Measurements from ENCODE around the gene C1orf141. TPM values are rescaled to one million over a fixed set of nuclear protein-coding genes. Genes with fewer than 3 reads are reported as not detected.
"Not testable (repeated sequence)": the region's sequence is repeated elsewhere in the genome, so short reads cannot be mapped to it uniquely, and the experiment has no call there.

The C1orf141 gene
- total RNA-seq, 3 donors from 2014 or later = not detected

DNA sequence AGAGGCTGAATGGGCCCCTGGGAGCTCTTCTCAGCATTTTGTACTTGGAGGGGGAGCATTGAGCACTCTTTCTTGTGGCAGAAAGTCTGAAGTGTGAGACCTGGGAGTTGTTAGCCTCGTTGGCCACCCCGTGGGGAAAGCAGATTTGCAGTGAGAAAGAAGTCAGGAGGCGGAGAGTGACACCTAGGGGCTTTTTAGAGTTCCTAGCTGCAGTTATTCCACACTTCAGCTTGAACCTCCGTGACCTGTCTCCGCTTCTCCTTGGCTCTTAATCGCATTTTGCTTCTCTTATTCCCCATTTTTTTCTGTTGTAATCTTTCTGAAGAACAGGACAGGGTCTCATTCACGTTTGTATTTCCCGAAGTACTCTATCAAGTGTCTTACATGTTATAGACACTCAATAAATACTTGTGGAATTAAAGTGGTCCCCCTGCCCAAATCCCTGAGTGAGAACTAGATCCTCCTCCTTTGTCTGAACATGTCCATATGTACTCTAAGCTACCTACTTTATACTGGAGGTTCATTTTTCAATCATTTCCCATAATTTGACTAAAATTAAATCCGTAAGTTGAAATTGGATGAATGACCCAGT is 14.5 kb upstream of the C1orf141 start:
- peaks cover 0 to 5% of the 10 kb centered on the region in 2 donors for H3K4me1 ChIP-seq
- DNase-seq (ENCODE audit: low spot score in 2 of 2) = peak; percentile 47 to 58
- H3K36me3 ChIP-seq = no peaks in the 10 kb centered on the region
- H3K4me3 ChIP-seq = peak overlapping the region in 1 of 3 donors; percentile 9
- no peaks in the 10 kb centered on the region for H3K27me3 ChIP-seq
- intact Hi-C loops (cut with DNase I; ENCODE audit: low total_unique reads) = no loop called here
- TF ChIP-seq POLR2A (IDR thresholded peaks at IDR 0.05) = no peak
- TF ChIP-seq, protein P1, sequence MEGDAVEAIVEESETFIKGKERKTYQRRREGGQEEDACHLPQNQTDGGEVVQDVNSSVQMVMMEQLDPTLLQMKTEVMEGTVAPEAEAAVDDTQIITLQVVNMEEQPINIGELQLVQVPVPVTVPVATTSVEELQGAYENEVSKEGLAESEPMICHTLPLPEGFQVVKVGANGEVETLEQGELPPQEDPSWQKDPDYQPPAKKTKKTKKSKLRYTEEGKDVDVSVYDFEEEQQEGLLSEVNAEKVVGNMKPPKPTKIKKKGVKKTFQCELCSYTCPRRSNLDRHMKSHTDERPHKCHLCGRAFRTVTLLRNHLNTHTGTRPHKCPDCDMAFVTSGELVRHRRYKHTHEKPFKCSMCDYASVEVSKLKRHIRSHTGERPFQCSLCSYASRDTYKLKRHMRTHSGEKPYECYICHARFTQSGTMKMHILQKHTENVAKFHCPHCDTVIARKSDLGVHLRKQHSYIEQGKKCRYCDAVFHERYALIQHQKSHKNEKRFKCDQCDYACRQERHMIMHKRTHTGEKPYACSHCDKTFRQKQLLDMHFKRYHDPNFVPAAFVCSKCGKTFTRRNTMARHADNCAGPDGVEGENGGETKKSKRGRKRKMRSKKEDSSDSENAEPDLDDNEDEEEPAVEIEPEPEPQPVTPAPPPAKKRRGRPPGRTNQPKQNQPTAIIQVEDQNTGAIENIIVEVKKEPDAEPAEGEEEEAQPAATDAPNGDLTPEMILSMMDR (IDR thresholded peaks at IDR 0.05) = peak in 2 of 3 donors; percentile 80 to 82
- no peaks in the 10 kb centered on the region for H3K9me3 ChIP-seq
- no peak overlapping the region for H3K27ac ChIP-seq

DNA sequence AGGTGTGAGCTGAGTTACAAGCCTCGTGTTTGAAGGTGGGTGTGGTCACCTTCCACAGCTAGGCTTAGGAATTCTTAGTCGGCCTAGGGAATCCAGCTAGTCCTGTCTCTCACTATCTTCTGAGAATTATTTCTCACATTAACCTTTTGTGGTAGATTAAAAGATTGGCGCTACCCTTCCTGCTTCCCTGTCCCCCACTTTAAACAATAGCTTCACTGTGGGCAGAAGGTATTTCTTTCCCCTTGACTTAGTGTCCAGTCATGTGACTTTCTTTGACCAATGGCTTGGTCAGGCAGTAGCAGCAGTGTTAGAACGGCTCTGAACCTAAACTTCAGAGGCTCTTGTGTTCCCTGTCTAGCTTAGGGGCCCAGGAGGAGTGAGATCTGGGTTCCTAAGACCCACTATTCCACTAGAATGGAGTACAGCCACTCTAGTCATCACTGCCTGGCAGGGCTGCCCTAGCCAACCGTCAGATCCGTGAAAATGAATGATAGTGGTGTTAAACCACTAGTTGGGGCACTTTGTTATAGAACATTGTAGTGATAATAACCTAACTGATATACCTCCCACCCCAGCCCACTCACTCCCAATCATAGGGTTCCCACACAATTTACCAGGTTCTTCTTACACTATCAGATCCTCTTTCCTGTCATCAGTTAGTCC is 13.9 kb upstream of the C1orf141 start:
- no peaks in the 10 kb centered on the region for H3K9me3 ChIP-seq

DNA sequence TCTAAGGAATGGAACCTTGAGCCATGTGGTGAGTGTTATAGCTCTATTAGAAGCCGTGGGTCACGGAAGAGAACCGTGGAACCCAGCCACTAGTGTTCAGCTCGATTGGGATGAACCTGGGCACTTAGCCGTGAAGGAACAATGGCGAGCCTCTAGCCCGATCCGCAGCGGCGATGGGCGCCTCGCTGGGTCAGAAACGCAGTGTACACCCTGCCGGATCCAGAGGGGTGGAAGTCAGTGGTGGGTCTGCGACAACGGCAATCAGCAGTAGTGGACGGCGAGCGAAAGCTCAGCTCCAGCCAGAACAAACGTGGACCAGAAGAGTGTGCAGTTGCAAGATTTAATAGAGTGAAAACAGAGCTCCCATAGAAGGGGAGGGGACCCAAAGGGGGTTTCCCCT is 13.2 kb upstream of the C1orf141 start:
- H3K27ac ChIP-seq; intact Hi-C loops (cut with DNase I; ENCODE audit: low total_unique reads); H3K4me3 ChIP-seq; H3K9me3 ChIP-seq; H3K27me3 ChIP-seq; DNase-seq (ENCODE audit: low spot score in 2 of 2); H3K36me3 ChIP-seq: not testable (repeated sequence)
- H3K4me1 ChIP-seq = peaks cover 0 to 10% of the 10 kb centered on the region in 2 donors

More for the DNA sequence above, 13.9 kb upstream of the C1orf141 start:
- TF ChIP-seq, protein P1 (IDR thresholded peaks at IDR 0.05) = no peak
- TF ChIP-seq POLR2AphosphoS5 (IDR thresholded peaks at IDR 0.05) (no peak), POLR2A (IDR thresholded peaks at IDR 0.05) (no peak)
- intact Hi-C loops (cut with DNase I; ENCODE audit: low total_unique reads) = no loop called here
- Histone ChIP-seq H3K4me1 (peaks cover 0 to 5% of the 10 kb centered on the region in 2 donors), H3K27ac (no peak overlapping the region), H3K27me3 (no peaks in the 10 kb centered on the region), H3K4me3 (peak overlapping the region in 1 of 3 donors; percentile 9), H3K36me3 (no peaks in the 10 kb centered on the region)
- DNase-seq (ENCODE audit: low spot score in 2 of 2) = no peak

DNA sequence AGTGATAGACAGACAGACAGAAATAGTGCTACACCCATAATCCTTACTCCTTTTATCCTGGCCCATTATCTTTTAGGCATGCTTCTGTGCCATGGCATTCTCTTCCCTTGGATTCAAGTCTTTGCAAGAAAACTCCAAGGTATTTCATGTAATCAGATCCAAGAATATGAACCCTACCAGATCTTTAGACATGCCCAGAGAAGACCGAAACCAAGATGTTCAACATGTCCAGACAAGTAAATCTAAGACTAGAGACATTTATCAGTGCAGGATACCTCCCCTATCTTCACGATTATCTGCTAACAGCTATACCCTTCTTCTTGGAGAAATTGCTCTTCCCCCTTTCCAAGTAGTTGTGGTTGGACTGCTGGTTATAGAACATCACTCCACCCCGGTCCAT is 11.8 kb upstream of the C1orf141 start:
- H3K4me1 ChIP-seq = peaks cover 0 to 12% of the 10 kb centered on the region in 2 donors
- no peak for DNase-seq (ENCODE audit: low spot score in 2 of 2)
- no peak overlapping the region for H3K4me3 ChIP-seq
- intact Hi-C loops (cut with DNase I; ENCODE audit: low total_unique reads) = no loop called here
- H3K36me3 ChIP-seq = no peaks in the 10 kb centered on the region
- TF ChIP-seq, protein P1 (IDR thresholded peaks at IDR 0.05) = no peak
- TF ChIP-seq POLR2A (IDR thresholded peaks at IDR 0.05) (no peak), POLR2AphosphoS5 (IDR thresholded peaks at IDR 0.05) (no peak)
- no peaks in the 10 kb centered on the region for H3K9me3 ChIP-seq
- no peak overlapping the region for H3K27ac ChIP-seq
- no peaks in the 10 kb centered on the region for H3K27me3 ChIP-seq

DNA sequence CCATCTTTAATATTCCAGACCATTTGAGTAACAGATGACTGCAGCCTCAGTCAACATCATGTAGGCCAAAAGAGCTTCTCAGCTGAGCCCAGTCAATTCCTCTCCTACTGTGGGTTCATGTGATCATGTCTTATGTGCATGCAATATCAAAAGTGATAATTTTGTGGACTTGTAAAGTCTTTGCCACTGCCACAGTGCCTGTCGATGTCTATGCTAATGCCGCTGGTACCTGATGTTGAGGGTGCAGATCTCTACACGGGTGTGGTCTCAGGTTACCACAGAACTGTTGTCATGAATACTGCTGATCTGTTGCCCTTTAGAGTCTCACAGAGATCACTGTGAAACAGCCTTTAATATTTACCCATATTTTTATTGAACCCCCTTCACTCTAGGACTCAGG is 11.3 kb upstream of the C1orf141 start:
- Histone ChIP-seq H3K9me3 (no peaks in the 10 kb centered on the region), H3K27me3 (no peaks in the 10 kb centered on the region), H3K27ac (no peak overlapping the region), H3K4me1 (peaks cover 0 to 12% of the 10 kb centered on the region in 2 donors), H3K36me3 (no peaks in the 10 kb centered on the region), H3K4me3 (no peak overlapping the region)
- no peak for TF ChIP-seq POLR2A (IDR thresholded peaks at IDR 0.05)
- TF ChIP-seq, protein P1 (IDR thresholded peaks at IDR 0.05) = no peak
- no peak for TF ChIP-seq POLR2AphosphoS5 (IDR thresholded peaks at IDR 0.05)
- no peak for DNase-seq (ENCODE audit: low spot score in 2 of 2)
- intact Hi-C loops (cut with DNase I; ENCODE audit: low total_unique reads) = no loop called here
